DND-41 (cell line): ENCODE measurements around the gene STH.

Source experiments
- CTCF ChIP-seq: IDR thresholded peaks from 2 replicates; pipeline ENCODE4 v1.5.1; 2012; ENCODE audit warnings: borderline replicate concordance, low read length, moderate library complexity, mild to moderate bottlenecking; ENCODE audit not compliant: poor library complexity, severe bottlenecking; ENCODE audit errors: extremely low read depth
- EZH2 ChIP-seq: IDR thresholded peaks from 3 replicates; pipeline ENCODE4 v1.6.1; 2012; ENCODE audit warnings: borderline replicate concordance, low read depth, mild to moderate bottlenecking, moderate library complexity, low read length, inconsistent platforms; ENCODE audit not compliant: severe bottlenecking

GRCh38 chr17:45984368-45984767 is 14.7 kb upstream of the STH start:
- TF ChIP-seq CTCF (no peak), EZH2 (no peak)
